ENCODE results near the gene CHST14.
A peak's percentile ranks its signal among the peaks of the same experiment; 100 is the strongest.

Gene CHST14

GRCh38 chr15:40500568-40501330, 30.0 kb downstream of the CHST14 start:
- ChIA-PET CTCF (no interaction called here), POLR2A (no interaction called here)
- no peak for DNase-seq (ENCODE audit: extremely low spot score)
- TF ChIP-seq L3MBTL2 (conservative IDR thresholded peaks at IDR 0.05) (no peak), SP1 (IDR thresholded peaks at IDR 0.05) (no peak), SUZ12 (IDR thresholded peaks at IDR 0.05) (no peak), NFRKB (IDR thresholded peaks at IDR 0.05) (no peak), HDGF (IDR thresholded peaks at IDR 0.05; ENCODE audit: borderline replicate concordance) (no peak), FOXM1 (IDR thresholded peaks at IDR 0.05; ENCODE audit: borderline replicate concordance) (no peak), FOXK2 (IDR thresholded peaks at IDR 0.05) (no peak), BHLHE40 (IDR thresholded peaks at IDR 0.05; ENCODE audit: borderline replicate concordance) (no peak), ARNT (IDR thresholded peaks at IDR 0.05) (no peak), CTBP1 (IDR thresholded peaks at IDR 0.05; ENCODE audit: borderline replicate concordance) (no peak), ELF4 (IDR thresholded peaks at IDR 0.05) (no peak), LEF1 (IDR thresholded peaks at IDR 0.05; ENCODE audit: borderline replicate concordance) (no peak), TARDBP (IDR thresholded peaks at IDR 0.05) (no peak), FOXA1 (IDR thresholded peaks at IDR 0.05) (no peak), ZNF384 (IDR thresholded peaks at IDR 0.05) (no peak)
- TF ChIP-seq, protein P1, sequence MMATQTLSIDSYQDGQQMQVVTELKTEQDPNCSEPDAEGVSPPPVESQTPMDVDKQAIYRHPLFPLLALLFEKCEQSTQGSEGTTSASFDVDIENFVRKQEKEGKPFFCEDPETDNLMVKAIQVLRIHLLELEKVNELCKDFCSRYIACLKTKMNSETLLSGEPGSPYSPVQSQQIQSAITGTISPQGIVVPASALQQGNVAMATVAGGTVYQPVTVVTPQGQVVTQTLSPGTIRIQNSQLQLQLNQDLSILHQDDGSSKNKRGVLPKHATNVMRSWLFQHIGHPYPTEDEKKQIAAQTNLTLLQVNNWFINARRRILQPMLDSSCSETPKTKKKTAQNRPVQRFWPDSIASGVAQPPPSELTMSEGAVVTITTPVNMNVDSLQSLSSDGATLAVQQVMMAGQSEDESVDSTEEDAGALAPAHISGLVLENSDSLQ (IDR thresholded peaks at IDR 0.05): no peak

GRCh38 chr15:40501487-40501886, 30.7 kb downstream of the CHST14 start:
- TF ChIP-seq ELF4 (IDR thresholded peaks at IDR 0.05): no peak
- TF ChIP-seq CTBP1 (IDR thresholded peaks at IDR 0.05; ENCODE audit: borderline replicate concordance): no peak
- TF ChIP-seq ARNT (IDR thresholded peaks at IDR 0.05): no peak
- no peak for TF ChIP-seq FOXA1 (IDR thresholded peaks at IDR 0.05)
- TF ChIP-seq NFRKB (IDR thresholded peaks at IDR 0.05): no peak
- no peak for TF ChIP-seq BHLHE40 (IDR thresholded peaks at IDR 0.05; ENCODE audit: borderline replicate concordance)
- TF ChIP-seq FOXM1 (IDR thresholded peaks at IDR 0.05; ENCODE audit: borderline replicate concordance): no peak
- no peak for TF ChIP-seq HDGF (IDR thresholded peaks at IDR 0.05; ENCODE audit: borderline replicate concordance)
- no peak for TF ChIP-seq ZNF384 (IDR thresholded peaks at IDR 0.05)
- TF ChIP-seq SUZ12 (IDR thresholded peaks at IDR 0.05): no peak
- no peak for TF ChIP-seq LEF1 (IDR thresholded peaks at IDR 0.05; ENCODE audit: borderline replicate concordance)
- TF ChIP-seq, protein P1 (IDR thresholded peaks at IDR 0.05): no peak
- TF ChIP-seq SP1 (IDR thresholded peaks at IDR 0.05): no peak
- no peak for TF ChIP-seq L3MBTL2 (conservative IDR thresholded peaks at IDR 0.05)
- TF ChIP-seq FOXK2 (IDR thresholded peaks at IDR 0.05): no peak
- ChIA-PET CTCF (no interaction called here), POLR2A (interaction anchor here (1.2 kb wide), 1 partner anchor 68 kb away, joined by 3 read pairs; the partner anchor contains the start of gene RPUSD2)
- no peak for DNase-seq (ENCODE audit: extremely low spot score)

DNA sequence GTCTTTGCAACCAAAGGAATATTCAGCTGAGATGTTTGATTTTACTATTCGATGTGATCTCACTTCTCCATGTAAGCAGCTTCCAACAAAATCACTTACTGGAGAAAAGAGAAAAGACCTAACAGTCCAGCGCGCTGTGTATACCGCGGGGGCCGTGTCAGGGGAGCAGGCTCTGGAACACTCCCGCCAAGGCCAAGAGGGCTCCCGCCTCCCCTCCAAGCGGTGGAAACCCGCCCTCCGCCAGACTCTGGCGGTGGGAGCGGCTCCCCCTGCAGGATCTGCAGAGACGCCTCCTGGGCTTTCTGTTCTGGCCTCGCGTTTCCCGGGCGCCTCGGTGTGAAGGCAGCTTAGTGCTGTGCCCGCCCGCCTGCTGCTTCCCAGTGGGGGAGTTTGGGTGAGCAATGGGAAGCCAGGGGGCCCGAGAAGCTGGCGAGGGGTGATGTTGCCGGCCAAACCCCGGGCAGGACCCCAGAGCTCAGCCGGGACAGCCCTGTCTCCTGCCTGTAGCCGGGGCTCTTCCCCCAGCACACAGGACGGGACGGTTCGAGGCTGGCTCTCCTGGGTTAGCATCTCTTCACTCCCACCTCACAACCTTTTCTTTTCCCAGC, 36.3 kb downstream of the CHST14 start:
- DNase-seq (ENCODE audit: extremely low spot score): peak; percentile 81
- ChIA-PET POLR2A (interaction anchor here (0.7 to 2.1 kb wide), 4 partner anchors 30 to 67 kb away, joined by 3 to 7 read pairs (median 3); partner anchors contain the start of genes BAHD1 and RPUSD2), CTCF (interaction anchor here (0.6 to 0.8 kb wide), 2 partner anchors 12 to 281 kb away, joined by 3 read pairs; no protein-coding TSS in a partner anchor)
- peak; percentile 55; the same call in 1 of the 2 replicates for TF ChIP-seq L3MBTL2 (conservative IDR thresholded peaks at IDR 0.05)
- TF ChIP-seq HDGF (IDR thresholded peaks at IDR 0.05; ENCODE audit: borderline replicate concordance): no peak
- TF ChIP-seq, protein P1 (IDR thresholded peaks at IDR 0.05): no peak
- no peak for TF ChIP-seq ARNT (IDR thresholded peaks at IDR 0.05)
- no peak for TF ChIP-seq TARDBP (IDR thresholded peaks at IDR 0.05)

DNA sequence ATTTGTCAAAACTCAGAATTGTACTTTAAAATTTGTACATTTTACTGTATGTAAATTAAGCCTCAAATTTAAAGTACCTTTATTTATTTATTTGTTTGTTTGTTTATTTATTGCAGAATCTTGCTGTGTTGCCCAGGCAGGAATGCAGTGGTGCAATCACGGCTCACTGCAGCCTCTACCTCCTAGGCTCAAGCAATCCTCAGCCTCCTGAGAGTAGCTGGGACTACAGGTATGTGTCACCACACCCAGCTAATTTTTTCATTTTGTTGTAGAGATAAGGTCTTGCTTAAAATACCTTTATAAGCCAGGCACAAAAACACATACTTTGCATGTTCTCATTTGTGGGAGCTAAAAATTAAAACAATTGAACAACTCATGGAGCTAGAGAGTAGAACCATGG, 37.4 kb downstream of the CHST14 start:
- TF ChIP-seq FOXA1 (IDR thresholded peaks at IDR 0.05): no peak
- no peak for TF ChIP-seq FOXK2 (IDR thresholded peaks at IDR 0.05)
- TF ChIP-seq BHLHE40 (IDR thresholded peaks at IDR 0.05; ENCODE audit: borderline replicate concordance): no peak
- TF ChIP-seq SUZ12 (IDR thresholded peaks at IDR 0.05): no peak
- TF ChIP-seq, protein P1 (IDR thresholded peaks at IDR 0.05): no peak
- no peak for TF ChIP-seq SP1 (IDR thresholded peaks at IDR 0.05)
- ChIA-PET CTCF (interaction anchor here (1.0 to 1.5 kb wide), 2 partner anchors 12 to 81 kb away, joined by 3 to 5 read pairs; no protein-coding TSS in a partner anchor), POLR2A (interaction anchor here (2.1 kb wide), 1 partner anchor 61 kb away, joined by 7 read pairs; the partner anchor contains the start of gene RPUSD2)
- no peak for DNase-seq (ENCODE audit: extremely low spot score)

DNA sequence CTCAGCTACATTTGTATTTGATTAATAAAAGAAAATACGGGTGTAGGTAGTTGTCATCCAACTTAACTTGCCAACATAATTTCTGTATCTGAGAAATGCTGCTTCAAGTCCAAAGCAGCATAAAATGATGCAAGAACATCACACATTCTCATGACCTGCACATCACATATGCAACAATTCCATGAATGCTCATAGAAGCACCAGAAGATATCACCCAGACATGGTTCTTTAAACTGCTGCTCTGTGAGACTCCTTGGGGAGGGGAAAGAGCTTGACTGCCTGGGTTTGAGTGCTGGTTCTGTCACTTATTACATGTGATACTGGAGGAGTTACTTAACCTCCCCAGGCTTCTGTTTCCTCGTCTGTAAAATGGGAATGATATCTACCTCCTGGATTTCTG, 39.4 kb downstream of the CHST14 start:
- ChIA-PET POLR2A (interaction anchor here (0.6 to 1.0 kb wide), 2 partner anchors 59 to 496 kb away, joined by 3 read pairs; partner anchors contain the start of gene RPUSD2), CTCF (no interaction called here)
- no peak for TF ChIP-seq TARDBP (IDR thresholded peaks at IDR 0.05)
- no peak for TF ChIP-seq LEF1 (IDR thresholded peaks at IDR 0.05; ENCODE audit: borderline replicate concordance)
- TF ChIP-seq FOXA1 (IDR thresholded peaks at IDR 0.05): no peak
- TF ChIP-seq FOXM1 (IDR thresholded peaks at IDR 0.05; ENCODE audit: borderline replicate concordance): no peak
- DNase-seq (ENCODE audit: extremely low spot score): no peak

All from HEK293T (cell line).